Hepatocyte (in vitro differentiated cells): ENCODE results near the gene WDR36.

Experiments used
- EZH2 ChIP-seq: fragments of 200-600 bp; sonication (generic); IDR thresholded peaks from 2 replicates; pipeline ENCODE4 v1.6.1; 2016; ENCODE audit warnings: antibody characterized with exemption, mild to moderate bottlenecking, borderline replicate concordance
- TF ChIP-seq, protein P1 (sequence below): fragments of 200-600 bp; sonication (generic); IDR thresholded peaks from 2 replicates; pipeline ENCODE4 v1.5.1; 2016; ENCODE audit warnings: antibody characterized with exemption, mild to moderate bottlenecking; ENCODE audit not compliant: poor library complexity

DNA sequence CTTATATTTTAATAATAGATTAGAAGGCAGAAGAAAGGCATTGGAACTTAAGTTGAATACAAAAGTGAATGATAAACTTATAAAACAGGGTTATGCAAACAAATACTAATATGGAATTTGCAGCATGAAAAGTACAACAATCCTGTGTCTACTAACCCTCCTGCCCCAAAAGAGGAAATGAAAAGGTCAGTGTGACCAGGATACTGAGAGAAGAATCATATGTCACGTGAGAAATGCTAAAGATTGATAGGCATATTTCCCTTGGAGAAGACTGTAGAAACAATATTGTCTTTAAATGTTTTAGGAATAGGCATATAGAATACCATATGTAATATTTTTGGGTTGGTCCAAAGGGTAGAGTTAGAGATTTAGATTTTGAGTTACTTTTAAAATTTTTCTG lies 3.8 kb downstream of the WDR36 start:
- TF ChIP-seq, protein P1, sequence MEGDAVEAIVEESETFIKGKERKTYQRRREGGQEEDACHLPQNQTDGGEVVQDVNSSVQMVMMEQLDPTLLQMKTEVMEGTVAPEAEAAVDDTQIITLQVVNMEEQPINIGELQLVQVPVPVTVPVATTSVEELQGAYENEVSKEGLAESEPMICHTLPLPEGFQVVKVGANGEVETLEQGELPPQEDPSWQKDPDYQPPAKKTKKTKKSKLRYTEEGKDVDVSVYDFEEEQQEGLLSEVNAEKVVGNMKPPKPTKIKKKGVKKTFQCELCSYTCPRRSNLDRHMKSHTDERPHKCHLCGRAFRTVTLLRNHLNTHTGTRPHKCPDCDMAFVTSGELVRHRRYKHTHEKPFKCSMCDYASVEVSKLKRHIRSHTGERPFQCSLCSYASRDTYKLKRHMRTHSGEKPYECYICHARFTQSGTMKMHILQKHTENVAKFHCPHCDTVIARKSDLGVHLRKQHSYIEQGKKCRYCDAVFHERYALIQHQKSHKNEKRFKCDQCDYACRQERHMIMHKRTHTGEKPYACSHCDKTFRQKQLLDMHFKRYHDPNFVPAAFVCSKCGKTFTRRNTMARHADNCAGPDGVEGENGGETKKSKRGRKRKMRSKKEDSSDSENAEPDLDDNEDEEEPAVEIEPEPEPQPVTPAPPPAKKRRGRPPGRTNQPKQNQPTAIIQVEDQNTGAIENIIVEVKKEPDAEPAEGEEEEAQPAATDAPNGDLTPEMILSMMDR = no peak
- TF ChIP-seq EZH2 = no peak
